Kidney epithelial cell (primary cell): ENCODE measurements around the gene ENOX2. TPM values are rescaled to one million over a fixed set of nuclear protein-coding genes. Genes with fewer than 3 reads are reported as not detected.

Source experiments
- DNase-seq: peaks from one replicate; pipeline ENCODE4 v3.0.0-alpha.2; 2010; ENCODE audit warnings: low read depth
- H3K27me3 ChIP-seq: 2 replicates; pipeline ENCODE4 v1.6.0; 2011; ENCODE audit warnings: low read length; ENCODE audit not compliant: control insufficient read depth, insufficient read depth
- H3K36me3 ChIP-seq: 2 replicates; pipeline ENCODE4 v1.5.1; 2011; ENCODE audit warnings: low read length; ENCODE audit not compliant: control insufficient read depth, insufficient read depth
- H3K4me3 ChIP-seq: 2 replicates; pipeline ENCODE4 v1.5.1; 2011; ENCODE audit warnings: low read depth, mild to moderate bottlenecking, control low read depth, low read length
- total RNA-seq: library from RNA; depleted of rRNA; stranded (reverse); fragments of >200 nt; gene quantifications from 2 replicates; pipeline ENCODE4 v1.2.3, GENCODE V29; 2015
- TF ChIP-seq, protein P1 (sequence below): IDR thresholded peaks from 2 replicates; pipeline ENCODE4 v1.5.1; 2011; ENCODE audit warnings: mild to moderate bottlenecking, moderate library complexity, low read length, control low read depth, inconsistent platforms; ENCODE audit not compliant: insufficient read depth, poor library complexity, severe bottlenecking

Gene ENOX2
- total RNA-seq, 1 donor from 2014 or later: 15.1 TPM

DNA sequence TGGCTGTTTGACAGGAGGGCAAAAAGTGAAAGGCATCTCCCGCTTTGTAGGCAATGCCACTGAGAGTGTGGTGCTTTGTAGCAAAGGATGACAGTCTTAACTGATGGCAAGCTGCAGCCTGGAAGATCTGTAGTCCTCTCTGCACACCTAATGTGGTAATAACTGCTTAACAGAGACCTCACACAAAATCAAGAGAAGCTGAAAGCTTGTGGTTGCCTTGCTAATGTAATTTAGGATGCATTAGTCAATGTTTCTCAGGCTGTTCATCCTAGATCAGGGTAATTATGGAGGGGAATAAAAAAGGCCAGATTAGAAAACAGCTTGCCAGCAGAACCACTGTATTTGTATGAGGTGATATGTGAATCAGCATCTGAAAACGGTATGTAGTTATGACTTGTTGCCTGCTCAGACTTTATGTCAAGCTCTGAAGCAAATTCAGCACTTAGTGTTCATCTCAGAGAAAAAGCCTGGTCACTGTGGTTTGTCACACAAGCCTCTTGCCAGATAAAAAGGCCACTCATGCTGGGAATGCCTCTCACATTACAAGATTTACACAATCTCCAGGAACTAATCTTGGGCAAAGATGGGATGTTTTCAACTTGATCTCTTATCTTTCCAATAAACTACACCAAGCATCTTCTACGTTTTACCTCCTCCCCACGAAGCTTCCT is 130.8 kb downstream of the ENOX2 start:
- DNase-seq: no peak
- H3K36me3 ChIP-seq: no peaks in the 10 kb centered on the region

DNA sequence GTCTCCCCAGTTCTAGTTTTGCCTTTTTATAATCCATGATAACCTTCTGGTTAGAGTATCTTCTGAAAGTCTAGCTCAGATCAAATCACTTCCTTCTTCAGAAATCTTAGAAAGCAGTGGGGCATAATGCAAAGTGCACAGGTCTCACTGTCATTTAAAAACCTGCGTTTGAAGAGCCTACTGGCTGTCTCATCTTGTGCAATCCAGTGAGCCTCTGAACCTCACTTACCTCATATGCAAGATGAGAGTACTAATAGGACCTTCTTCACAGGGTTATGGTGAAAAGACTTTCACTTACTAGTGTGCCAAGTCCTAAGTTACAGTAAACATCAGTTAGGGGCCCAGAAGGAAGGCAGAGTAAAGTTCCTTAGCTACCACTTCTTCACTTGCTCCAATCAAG is 131.4 kb downstream of the ENOX2 start:
- Histone ChIP-seq H3K27me3 (no peaks in the 10 kb centered on the region), H3K4me3 (no peak overlapping the region), H3K36me3 (no peaks in the 10 kb centered on the region)
- no peak for DNase-seq
- TF ChIP-seq, protein P1, sequence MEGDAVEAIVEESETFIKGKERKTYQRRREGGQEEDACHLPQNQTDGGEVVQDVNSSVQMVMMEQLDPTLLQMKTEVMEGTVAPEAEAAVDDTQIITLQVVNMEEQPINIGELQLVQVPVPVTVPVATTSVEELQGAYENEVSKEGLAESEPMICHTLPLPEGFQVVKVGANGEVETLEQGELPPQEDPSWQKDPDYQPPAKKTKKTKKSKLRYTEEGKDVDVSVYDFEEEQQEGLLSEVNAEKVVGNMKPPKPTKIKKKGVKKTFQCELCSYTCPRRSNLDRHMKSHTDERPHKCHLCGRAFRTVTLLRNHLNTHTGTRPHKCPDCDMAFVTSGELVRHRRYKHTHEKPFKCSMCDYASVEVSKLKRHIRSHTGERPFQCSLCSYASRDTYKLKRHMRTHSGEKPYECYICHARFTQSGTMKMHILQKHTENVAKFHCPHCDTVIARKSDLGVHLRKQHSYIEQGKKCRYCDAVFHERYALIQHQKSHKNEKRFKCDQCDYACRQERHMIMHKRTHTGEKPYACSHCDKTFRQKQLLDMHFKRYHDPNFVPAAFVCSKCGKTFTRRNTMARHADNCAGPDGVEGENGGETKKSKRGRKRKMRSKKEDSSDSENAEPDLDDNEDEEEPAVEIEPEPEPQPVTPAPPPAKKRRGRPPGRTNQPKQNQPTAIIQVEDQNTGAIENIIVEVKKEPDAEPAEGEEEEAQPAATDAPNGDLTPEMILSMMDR: no peak

More for the DNA sequence above, 130.8 kb downstream of the ENOX2 start:
- H3K27me3 ChIP-seq: no peaks in the 10 kb centered on the region
- H3K4me3 ChIP-seq: no peak overlapping the region
- TF ChIP-seq, protein P1: no peak

DNA sequence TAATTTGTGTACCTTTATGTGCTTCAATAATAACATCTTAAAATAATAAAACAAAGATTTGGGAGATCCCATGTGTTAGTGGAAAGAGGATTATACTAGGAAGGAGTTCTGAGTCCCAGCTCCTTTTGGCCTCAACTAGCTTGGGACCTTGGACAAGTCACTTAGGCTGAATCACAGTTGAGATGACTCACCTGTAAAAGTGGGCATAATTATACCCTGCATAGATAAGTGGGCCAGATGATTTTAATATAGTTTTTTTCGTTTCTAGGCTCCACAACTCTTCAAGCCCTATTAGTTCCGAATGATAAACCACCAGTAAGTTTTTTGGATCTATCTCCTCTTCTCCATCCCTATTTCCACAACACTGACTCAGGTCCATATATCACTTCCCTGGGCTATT is 131.8 kb downstream of the ENOX2 start:
- TF ChIP-seq, protein P1: no peak
- Histone ChIP-seq H3K36me3 (no peaks in the 10 kb centered on the region), H3K4me3 (no peak overlapping the region), H3K27me3 (no peaks in the 10 kb centered on the region)
- no peak for DNase-seq

DNA sequence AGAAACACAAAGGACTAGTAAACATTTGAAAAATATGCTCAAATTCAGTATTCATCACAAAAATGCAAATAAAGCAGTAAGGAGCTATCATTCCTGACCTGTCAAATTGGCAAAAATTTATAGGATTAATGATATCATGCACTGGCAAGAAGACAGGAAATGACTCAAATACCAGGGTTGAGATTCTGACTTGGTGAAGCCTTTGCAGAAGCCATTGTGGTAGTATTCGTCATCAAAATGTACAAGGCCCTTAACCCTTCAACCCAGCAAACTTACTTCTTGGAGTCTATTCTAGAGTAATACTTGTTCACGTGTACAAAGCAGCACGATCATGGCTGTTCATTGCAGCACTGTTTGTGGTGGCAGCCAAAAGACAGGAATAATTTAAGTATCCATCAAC is 132.4 kb downstream of the ENOX2 start:
- peak; percentile 19 for DNase-seq
- no peak overlapping the region for H3K4me3 ChIP-seq
- no peaks in the 10 kb centered on the region for H3K27me3 ChIP-seq
- no peaks in the 10 kb centered on the region for H3K36me3 ChIP-seq
- TF ChIP-seq, protein P1: no peak

DNA sequence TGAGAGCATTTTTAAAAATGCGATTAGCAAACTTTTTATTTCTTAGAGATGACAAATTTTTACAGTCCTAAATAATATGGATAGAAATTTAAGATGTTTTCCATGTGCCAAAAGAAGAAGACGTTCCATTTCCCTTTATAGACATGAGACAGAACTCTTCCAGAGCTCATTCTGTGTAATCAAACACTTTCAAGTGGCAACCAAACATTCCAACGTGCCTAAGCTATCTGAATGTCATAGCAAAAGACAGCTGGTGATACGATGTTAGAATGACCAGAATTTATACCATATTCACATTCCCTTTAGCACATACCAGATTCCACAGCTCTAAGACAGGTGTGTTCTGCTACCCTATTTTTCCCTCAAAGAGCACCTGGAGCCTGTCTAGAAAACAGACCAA is 133.2 kb downstream of the ENOX2 start:
- no peak for DNase-seq
- TF ChIP-seq, protein P1: no peak
- H3K4me3 ChIP-seq: no peak overlapping the region

DNA sequence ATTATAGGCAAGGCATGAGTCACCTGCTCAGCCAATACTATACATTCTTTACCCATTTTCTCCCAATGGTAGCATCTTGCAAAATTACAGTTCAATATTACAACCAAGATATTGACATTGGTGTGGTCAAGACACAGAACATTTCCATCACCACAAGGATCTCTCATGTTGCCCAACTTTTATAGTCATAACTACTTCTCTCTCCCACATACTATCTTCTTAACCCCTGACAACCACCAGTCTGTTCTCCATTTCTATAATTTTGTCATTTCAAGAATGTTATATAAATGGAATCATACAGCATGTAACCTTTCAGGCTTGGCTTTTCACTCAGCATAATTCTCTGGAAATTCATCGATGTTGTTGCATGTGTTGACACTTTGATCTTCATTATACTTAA is 144.9 kb downstream of the ENOX2 start:
- H3K36me3 ChIP-seq: no peaks in the 10 kb centered on the region
- no peaks in the 10 kb centered on the region for H3K27me3 ChIP-seq
- TF ChIP-seq, protein P1: no peak
- H3K4me3 ChIP-seq: no peak overlapping the region
- DNase-seq: no peak

More for the DNA sequence above, 133.2 kb downstream of the ENOX2 start:
- Histone ChIP-seq H3K36me3 (no peaks in the 10 kb centered on the region), H3K27me3 (no peaks in the 10 kb centered on the region)
